LNCAP (cell line): ENCODE measurements around the gene C1QTNF2.

Experiments used
- TF ChIP-seq, protein P1 (sequence below): fragments of 450-650 bp; IDR thresholded peaks from 2 replicates; pipeline ENCODE4 v1.5.1; 2017; ENCODE audit warnings: mild to moderate bottlenecking

C1QTNF2 gene

DNA sequence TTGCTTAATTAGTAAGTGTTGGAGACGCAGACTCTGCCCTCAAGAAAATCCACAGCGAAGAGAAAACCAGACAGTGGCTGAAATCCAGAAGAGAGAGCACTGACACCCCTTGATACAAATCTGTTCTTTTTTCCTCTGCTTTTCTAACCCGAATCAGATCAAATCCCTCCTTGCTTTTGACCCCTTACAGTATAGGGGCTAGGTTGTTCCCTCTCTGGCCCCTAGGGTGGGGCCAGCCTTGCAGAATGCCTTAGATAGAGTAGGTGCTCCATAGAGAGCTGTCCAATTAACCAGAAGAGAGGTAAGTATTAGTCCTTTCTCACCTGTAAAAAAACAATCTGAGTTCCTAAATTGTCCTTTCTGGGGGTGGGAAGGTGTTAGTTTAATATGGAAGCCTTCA, 10.1 kb downstream of the C1QTNF2 start:
- TF ChIP-seq, protein P1, sequence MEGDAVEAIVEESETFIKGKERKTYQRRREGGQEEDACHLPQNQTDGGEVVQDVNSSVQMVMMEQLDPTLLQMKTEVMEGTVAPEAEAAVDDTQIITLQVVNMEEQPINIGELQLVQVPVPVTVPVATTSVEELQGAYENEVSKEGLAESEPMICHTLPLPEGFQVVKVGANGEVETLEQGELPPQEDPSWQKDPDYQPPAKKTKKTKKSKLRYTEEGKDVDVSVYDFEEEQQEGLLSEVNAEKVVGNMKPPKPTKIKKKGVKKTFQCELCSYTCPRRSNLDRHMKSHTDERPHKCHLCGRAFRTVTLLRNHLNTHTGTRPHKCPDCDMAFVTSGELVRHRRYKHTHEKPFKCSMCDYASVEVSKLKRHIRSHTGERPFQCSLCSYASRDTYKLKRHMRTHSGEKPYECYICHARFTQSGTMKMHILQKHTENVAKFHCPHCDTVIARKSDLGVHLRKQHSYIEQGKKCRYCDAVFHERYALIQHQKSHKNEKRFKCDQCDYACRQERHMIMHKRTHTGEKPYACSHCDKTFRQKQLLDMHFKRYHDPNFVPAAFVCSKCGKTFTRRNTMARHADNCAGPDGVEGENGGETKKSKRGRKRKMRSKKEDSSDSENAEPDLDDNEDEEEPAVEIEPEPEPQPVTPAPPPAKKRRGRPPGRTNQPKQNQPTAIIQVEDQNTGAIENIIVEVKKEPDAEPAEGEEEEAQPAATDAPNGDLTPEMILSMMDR, result no peak

DNA sequence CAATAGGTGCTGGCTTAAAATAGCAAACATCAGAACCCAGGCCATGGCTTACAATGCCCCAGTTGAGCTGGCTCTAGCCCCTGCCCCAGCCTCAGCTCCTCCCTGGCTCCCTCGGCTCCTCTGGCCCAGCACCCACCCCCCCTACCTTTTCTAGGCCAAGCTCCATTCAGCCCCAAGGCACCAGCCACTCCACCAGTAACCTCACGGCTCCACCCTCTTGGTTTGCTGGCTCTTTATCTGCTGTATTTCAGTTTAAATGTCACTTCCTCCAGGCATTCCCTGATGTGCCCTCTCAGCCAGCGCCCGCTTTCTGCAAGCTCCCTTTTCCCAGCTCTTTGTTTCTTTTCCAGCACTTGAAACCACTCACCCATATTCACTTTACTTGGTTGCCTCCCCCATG, 10.6 kb downstream of the C1QTNF2 start:
- TF ChIP-seq, protein P1, result no peak

- TF ChIP-seq, protein P1, result no peak
Measured at GRCh38 chr5:160359242-160359641, 11.2 kb downstream of the C1QTNF2 start.

DNA sequence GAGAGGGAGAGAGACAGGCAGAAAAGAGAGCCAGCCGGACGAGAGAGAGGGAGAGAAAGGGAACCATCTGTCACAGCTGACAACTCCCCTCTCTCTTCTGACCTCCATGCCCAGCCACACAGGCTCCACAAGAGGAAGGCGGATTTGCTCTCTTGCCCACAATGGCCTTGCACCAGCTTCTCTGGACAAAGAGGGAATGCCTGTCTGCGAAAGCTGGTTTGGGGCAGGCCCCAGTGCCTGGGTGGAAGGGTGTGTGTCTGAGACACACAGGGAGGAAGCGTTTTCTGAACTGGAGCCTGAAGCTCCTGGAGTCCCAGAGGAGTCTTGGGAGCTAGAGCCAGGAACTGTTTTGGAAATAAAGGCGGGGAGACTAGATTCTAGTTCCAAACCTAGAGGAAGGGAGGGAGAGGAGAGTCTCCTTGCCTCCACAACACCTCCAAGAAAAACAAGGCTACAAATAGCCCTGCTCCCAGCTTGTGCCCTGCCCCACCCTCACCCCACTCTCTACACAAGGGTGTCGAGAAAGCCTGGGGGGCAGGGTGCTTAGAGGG, 12.5 kb downstream of the C1QTNF2 start:
- TF ChIP-seq, protein P1, result no peak

DNA sequence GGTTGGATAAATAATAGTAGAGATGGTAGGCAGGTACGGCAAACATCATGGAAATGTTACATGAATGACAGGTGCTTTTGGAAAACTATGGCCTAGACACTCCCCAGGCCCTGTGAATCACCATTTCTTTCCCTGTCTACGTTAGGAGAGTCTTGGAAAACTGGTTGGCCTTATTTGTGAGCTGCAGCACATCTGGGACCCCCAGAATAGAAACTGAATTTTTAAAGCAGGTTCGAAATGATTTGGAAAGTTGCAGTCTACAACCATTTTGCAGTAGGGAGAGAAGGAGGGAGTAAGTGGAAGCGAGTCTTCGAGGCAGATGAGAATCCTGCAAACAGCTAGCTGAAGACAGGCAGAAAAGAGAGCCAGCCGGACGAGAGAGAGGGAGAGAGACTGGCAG, 13.0 kb downstream of the C1QTNF2 start:
- TF ChIP-seq, protein P1, result no peak

GRCh38 chr5:160356550-160357347, 13.7 kb downstream of the C1QTNF2 start:
- TF ChIP-seq, protein P1, result no peak

DNA sequence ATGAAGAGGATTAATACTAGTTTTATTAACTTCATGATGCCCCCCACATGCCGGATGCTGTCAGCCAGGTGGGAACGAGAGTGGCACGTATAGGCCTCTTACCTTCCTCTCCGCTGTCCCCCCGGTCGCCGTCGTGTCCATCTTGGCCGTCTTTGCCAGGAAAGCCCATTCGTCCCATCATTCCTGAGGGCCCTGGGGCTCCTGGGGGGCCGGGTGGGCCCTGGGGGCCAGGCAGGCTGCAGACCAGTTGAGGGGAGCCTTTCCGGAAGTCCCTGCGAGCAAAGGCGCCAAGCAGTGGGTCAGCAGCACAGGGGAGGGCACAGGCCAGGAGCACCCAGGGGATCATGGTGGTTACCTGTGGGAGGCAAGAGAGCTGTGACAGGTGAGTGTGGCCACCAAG, 15.8 kb downstream of the C1QTNF2 start:
- TF ChIP-seq, protein P1, result no peak
